Measurements from ENCODE around the gene ALG3. TPM values are rescaled to one million over a fixed set of nuclear protein-coding genes. Genes with fewer than 3 reads are reported as not detected.

ALG3 gene
- total RNA-seq, 1 experiment from 2014 or later, result 95.1 TPM

DNA sequence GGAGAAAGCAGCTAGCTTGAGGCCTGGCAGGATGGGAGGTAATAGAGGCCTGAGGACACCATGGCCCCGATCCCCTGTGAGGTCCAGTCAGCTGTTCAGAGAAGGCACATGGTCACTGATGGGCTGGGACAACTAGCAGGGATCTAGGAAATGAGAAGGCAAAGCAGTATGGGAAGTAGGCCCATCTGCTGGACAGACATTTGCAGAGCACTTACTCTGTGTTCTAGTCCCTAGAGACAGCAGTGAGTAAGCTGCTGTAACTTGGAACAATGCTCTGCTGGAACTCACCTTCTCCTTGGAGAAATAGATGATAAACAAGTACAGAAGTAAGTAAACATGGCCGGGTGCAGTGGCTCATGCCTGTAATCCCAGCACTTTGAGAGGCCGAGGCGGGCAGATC is 34.2 kb upstream of the ALG3 start:
- no peak overlapping the region for H2AFZ ChIP-seq
- H3K79me2 ChIP-seq (ENCODE audit: low read depth), result no peaks in the 10 kb centered on the region
- DNase-seq, result no peak
- H3K27ac ChIP-seq, result no peak overlapping the region
- no peaks in the 10 kb centered on the region for H3K4me1 ChIP-seq (replicated peaks; ENCODE audit: insufficient read depth)
- H4K20me1 ChIP-seq (ENCODE audit: insufficient read depth), result no peaks in the 10 kb centered on the region
- H3K27me3 ChIP-seq (ENCODE audit: insufficient read depth, low read depth), result peaks cover 28% of the 10 kb centered on the region
- no peaks in the 10 kb centered on the region for H3K9me3 ChIP-seq (ENCODE audit: insufficient read depth, low read depth)
- H3K36me3 ChIP-seq (ENCODE audit: low read depth), result no peaks in the 10 kb centered on the region
- no peak overlapping the region for H3K4me3 ChIP-seq
- BruUV-seq (replicated peaks), result no TSS peak
- no peaks in the 10 kb centered on the region for H3K9me2 ChIP-seq (ENCODE audit: insufficient read depth)
- ChIA-PET CTCF (no interaction called here), POLR2A (ENCODE audit: unreplicated experiment) (no interaction called here)
- H3K4me2 ChIP-seq, result no peak overlapping the region
- H3F3A ChIP-seq (ENCODE audit: insufficient read depth, low read depth), result no peaks in the 10 kb centered on the region
- TF ChIP-seq, protein P1, sequence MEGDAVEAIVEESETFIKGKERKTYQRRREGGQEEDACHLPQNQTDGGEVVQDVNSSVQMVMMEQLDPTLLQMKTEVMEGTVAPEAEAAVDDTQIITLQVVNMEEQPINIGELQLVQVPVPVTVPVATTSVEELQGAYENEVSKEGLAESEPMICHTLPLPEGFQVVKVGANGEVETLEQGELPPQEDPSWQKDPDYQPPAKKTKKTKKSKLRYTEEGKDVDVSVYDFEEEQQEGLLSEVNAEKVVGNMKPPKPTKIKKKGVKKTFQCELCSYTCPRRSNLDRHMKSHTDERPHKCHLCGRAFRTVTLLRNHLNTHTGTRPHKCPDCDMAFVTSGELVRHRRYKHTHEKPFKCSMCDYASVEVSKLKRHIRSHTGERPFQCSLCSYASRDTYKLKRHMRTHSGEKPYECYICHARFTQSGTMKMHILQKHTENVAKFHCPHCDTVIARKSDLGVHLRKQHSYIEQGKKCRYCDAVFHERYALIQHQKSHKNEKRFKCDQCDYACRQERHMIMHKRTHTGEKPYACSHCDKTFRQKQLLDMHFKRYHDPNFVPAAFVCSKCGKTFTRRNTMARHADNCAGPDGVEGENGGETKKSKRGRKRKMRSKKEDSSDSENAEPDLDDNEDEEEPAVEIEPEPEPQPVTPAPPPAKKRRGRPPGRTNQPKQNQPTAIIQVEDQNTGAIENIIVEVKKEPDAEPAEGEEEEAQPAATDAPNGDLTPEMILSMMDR (conservative IDR thresholded peaks at IDR 0.05), result no peak
- TF ChIP-seq EZH2 (IDR thresholded peaks at IDR 0.05; ENCODE audit: low read depth), result no peak
- intact Hi-C loops (cut with micrococcal nuclease; ENCODE audit: unreplicated experiment), result loop anchor here (10.0 kb wide), 1 partner anchor 818 kb away; no protein-coding TSS in a partner anchor

DNA sequence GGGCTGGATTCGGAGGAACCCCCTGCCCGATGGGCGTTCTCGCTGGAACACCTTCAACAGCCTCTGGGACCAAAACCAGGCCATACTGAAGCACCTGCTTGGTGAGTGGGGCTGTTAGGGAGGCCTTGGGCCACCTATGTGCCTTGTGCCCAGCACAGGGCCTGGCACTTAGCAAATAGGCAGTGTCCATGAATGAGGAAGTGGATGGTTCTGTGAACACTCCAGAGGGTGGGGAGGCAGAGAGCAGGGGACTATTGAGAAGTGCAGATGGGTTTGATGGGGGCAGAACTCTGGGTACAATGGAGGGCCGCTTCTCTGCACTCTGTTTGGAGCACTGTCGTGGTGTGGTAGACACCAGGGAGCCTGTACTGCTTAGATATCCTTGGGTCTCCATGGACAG is 28.6 kb upstream of the ALG3 start:
- Histone ChIP-seq H3K36me3 (ENCODE audit: low read depth) (no peaks in the 10 kb centered on the region), H3K4me3 (no peak overlapping the region), H3K9me2 (ENCODE audit: insufficient read depth) (no peaks in the 10 kb centered on the region), H3K27me3 (ENCODE audit: insufficient read depth, low read depth) (peaks cover 49% of the 10 kb centered on the region), H3F3A (ENCODE audit: insufficient read depth, low read depth) (no peaks in the 10 kb centered on the region), H3K79me2 (ENCODE audit: low read depth) (no peaks in the 10 kb centered on the region), H3K4me2 (no peak overlapping the region), H2AFZ (no peak overlapping the region), H3K9me3 (ENCODE audit: insufficient read depth, low read depth) (no peaks in the 10 kb centered on the region), H4K20me1 (ENCODE audit: insufficient read depth) (no peaks in the 10 kb centered on the region), H3K27ac (no peak overlapping the region), H3K4me1 (replicated peaks; ENCODE audit: insufficient read depth) (no peaks in the 10 kb centered on the region)
- DNase-seq, result no peak
- no peak for TF ChIP-seq EZH2 (IDR thresholded peaks at IDR 0.05; ENCODE audit: low read depth)
- TF ChIP-seq, protein P1 (conservative IDR thresholded peaks at IDR 0.05), result no peak
- POLR2A ChIA-PET (ENCODE audit: unreplicated experiment), result interaction anchor here (0.6 kb wide), 1 partner anchor 74 kb away, joined by 8 read pairs; no protein-coding TSS in a partner anchor
- intact Hi-C loops (cut with micrococcal nuclease; ENCODE audit: unreplicated experiment), result no loop called here
- no TSS peak for BruUV-seq (replicated peaks)
- CTCF ChIA-PET, result no interaction called here

DNA sequence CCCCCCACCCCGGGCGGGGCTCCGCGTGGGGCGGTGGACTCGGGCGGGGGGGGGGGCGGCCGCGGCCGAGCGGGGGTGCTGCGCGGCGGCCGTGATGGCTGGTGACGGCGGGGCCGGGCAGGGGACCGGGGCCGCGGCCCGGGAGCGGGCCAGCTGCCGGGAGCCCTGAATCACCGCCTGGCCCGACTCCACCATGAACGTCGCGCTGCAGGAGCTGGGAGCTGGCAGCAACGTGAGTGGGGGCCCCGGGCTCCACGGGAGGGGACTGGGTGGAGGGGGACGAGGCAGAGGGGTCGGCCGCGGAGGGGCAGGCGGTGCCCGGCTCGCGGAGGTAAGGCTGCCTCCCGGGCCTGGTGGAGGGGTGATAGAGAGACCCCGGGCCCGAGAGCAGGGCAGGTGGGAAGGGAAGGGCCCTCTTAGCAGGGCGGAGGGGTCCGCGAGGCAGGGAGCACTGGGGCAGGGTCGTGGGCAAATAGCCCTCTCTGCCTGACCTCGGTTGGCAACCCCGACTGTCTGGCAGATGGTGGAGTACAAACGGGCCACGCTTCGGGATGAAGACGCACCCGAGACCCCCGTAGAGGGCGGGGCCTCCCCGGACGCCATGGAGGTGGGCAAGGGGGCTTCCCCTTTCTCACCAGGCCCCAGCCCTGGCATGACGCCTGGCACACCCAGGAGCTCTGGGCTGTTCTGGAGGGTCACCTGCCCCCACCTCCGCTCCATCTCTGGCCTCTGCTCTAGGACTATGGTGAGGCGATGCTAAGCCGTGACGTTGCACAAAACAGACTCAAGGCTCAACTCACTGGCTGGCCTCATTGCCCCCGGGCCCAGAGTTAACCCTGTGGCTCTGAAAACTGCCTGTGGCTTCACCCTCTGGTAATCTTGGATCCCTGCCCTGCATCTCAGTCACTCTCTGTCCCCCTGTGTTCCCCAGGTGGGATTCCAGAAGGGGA is 27.5 kb upstream of the ALG3 start, which contains the start of gene ECE2:
TSS of gene ECE2 (plus strand) at position 62 of the 950 bp plus-strand sequence. CDS start at position 194, 132 bp downstream.
- Histone ChIP-seq H3K27ac (no peak within 1 kb of the TSS), H3K9me3 (ENCODE audit: insufficient read depth, low read depth) (no peaks in the 10 kb centered on the region), H2AFZ (no peak within 1 kb of the TSS), H3K4me1 (replicated peaks; ENCODE audit: insufficient read depth) (no peaks in the 10 kb centered on the region), H3K27me3 (ENCODE audit: insufficient read depth, low read depth) (peaks cover 48% of the 10 kb centered on the region), H3K9me2 (ENCODE audit: insufficient read depth) (no peaks in the 10 kb centered on the region), H3F3A (ENCODE audit: insufficient read depth, low read depth) (no peaks in the 10 kb centered on the region), H3K4me3 (no peak within 1 kb of the TSS), H4K20me1 (ENCODE audit: insufficient read depth) (no peaks in the 10 kb centered on the region), H3K4me2 (no peak within 1 kb of the TSS), H3K79me2 (ENCODE audit: low read depth) (no peaks in the 10 kb centered on the region), H3K36me3 (ENCODE audit: low read depth) (no peaks in the 10 kb centered on the region)
- POLR2A ChIA-PET (ENCODE audit: unreplicated experiment), result no interaction called here
- BruUV-seq (replicated peaks), result no TSS peak
- no peak for DNase-seq
- CTCF ChIA-PET, result no interaction called here
- no peak for TF ChIP-seq EZH2 (IDR thresholded peaks at IDR 0.05; ENCODE audit: low read depth)
- TF ChIP-seq, protein P1 (conservative IDR thresholded peaks at IDR 0.05), result no peak
- intact Hi-C loops (cut with micrococcal nuclease; ENCODE audit: unreplicated experiment), result no loop called here
